Astrocyte of the hippocampus (primary cell): ENCODE results near the gene ELOVL5.
"Not testable (repeated sequence)": the region's sequence is repeated elsewhere in the genome, so short reads cannot be mapped to it uniquely, and the experiment has no call there.

Source experiments
- DNase-seq: peaks from one replicate; pipeline ENCODE4 v3.0.0; 2011; ENCODE audit warnings: low read depth, low spot score

ELOVL5 gene

DNA sequence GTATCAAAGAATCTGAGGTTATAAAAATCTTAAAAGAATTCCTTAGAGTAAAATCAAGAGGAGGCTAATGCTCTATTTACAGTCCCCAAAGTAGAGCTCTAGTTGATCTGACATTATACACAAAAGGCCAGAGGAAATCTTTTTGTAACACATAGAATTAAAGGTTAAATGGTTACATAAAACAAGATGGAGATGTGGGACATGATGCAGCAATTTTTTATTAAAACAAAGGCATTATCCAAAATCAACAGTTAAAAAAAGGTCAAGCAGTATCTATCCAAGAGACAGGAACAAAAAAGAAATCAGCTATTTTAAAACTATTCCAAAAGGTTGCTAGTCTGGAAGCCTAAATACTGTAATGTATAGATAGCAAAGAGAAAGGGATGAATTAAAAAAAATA, 20.4 kb downstream of the ELOVL5 start:
- DNase-seq = no peak

- DNase-seq = no peak
Observed at GRCh38 chr6:53327017-53327395, 21.7 kb downstream of the ELOVL5 start.

DNA sequence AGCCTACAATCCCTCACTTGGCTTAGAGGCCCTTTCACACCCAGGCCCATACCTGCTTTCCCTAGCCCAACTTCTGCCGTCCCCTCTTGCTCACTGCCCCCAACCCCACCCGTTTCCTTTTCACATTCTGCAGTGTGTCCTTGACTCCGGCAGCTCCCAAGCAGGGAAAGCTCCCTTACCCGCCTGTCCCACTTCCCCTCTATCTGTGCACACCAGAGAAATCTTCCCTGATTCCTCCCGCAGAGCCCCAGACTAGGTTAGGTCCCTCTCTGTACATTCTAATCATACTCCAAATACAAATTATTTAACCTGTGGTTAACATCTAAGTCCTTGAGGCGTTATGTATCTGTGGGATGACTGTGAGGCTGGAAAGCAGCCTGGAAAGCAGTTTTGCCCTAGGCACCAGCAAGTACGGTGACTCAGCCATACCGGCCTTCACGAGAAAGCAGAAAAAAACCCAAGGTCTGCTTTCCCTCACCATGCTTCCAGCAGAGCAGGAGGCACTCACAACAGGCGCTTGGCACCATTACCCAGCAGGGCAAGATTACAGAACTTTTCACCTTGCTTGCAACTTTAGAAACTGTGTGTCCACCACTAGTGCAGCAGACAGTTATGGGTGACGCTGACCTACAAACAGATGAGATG, 22.3 kb downstream of the ELOVL5 start:
- peak; percentile 97 for DNase-seq

GRCh38 chr6:53325785-53326184, 23.0 kb downstream of the ELOVL5 start:
- DNase-seq = peak; percentile 35

GRCh38 chr6:53322188-53323029, 26.3 kb downstream of the ELOVL5 start:
- DNase-seq = no peak

- DNase-seq = no peak
Observed at GRCh38 chr6:53321701-53322100, 27.0 kb downstream of the ELOVL5 start.

DNA sequence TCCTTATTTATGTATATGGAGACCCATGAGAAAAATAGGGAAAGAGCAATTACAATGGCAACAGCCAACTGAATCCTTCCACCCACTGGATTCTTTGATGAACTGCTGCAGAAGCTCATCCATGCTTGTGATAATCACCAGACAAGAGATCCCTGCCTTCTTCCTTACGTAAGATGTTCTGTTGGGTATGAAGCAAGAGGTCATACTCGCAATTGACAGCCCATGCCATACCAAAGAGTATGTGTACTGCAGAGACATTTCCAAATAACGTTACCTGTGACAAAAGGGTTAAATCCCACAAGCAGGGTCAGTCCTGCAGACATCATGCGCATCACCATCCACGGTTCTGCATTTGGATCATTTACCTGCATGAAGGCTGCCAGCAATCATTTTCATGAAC, 27.8 kb downstream of the ELOVL5 start:
- no peak for DNase-seq

- no peak for DNase-seq
Observed at GRCh38 chr6:53318429-53318828, 30.3 kb downstream of the ELOVL5 start.

DNA sequence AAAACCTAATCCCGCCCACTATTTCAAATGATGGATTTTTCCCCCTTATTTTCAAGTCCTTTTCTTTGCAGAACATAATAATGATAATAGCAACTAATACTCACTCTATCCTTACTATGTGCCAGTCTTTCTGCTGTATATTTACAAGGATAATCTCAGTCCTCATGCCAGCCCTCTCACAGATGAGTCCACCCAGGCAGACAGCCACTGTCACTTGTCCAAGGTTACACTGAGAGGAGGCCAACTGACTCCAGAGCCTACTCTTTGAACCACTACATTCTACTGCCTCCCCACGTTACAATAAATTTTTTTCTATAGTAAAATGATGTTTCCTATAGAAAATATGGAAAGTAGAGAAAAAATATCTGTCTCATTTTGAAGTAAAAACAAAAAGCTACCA, 30.9 kb downstream of the ELOVL5 start:
- DNase-seq = no peak

GRCh38 chr6:53317299-53317698, 31.5 kb downstream of the ELOVL5 start:
- DNase-seq = not testable (repeated sequence)

GRCh38 chr6:53316142-53316541, 32.6 kb downstream of the ELOVL5 start:
- no peak for DNase-seq

DNA sequence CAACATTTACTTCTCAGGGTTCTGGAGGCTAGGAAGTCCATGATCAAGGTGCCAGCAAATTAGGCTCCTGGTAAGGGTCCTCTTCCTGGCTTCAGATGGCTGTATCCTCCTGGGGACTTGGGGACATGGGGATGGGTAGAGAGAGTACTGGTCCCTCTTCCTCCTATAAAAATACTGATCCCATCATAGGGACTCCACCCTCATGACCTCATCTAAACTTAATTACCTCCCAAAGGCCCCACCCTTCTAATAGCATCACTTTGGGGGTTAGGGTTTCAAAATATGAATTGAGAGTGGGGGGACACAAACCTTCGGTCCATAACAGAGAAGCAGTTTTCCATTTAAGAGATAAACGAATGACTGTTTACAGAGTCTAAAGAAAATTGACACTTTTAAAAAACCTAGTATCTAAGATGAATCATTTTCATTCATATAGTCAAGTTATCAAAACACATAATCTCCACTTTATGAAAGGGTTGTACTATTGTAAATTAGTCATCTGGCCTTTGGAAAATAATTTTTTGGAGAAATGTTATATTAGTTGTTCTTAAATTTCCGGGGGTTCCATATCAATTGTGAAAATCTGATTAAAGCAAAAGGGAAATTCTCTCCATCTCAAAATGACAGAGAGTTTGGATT, 33.5 kb downstream of the ELOVL5 start:
- no peak for DNase-seq

- peak; percentile 75 for DNase-seq
Observed at GRCh38 chr6:53313784-53314400, 34.9 kb downstream of the ELOVL5 start.

DNA sequence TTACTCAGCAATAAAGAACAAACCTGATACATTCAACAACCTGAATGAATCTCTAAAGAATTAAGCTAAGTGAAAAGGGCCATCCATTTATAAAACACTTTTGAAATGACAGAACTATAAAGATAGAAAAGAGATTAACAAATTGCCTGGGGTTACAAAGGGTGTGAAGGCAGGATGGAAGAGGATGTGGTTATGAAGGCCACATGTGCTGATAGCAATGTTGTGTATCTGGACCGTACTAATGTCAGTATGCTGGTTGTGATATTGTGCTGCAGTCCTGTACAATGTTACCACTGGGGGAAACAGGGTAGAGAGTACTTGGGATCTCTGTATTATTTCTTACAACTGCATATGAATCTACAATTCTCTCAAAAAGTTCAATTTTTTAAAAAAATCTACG, 36.4 kb downstream of the ELOVL5 start:
- DNase-seq = no peak

DNA sequence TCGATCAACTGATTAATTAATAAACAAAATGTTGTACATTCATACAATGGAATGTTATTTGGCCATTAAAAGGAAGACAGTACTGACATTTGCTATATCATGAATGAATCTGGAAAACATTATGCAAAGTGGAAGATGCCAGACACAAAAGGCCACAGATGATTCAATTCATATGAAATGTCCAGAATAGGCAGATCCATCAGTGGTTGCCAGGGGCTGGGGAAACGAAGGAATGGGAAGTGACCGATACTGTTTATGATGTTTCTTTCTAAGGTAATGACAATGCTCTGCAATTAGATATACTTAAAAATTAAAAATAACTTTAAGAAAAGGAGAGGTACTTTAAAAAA, 37.2 kb downstream of the ELOVL5 start:
- no peak for DNase-seq

- DNase-seq = no peak
Observed at GRCh38 chr6:53310771-53311585, 37.8 kb downstream of the ELOVL5 start.

DNA sequence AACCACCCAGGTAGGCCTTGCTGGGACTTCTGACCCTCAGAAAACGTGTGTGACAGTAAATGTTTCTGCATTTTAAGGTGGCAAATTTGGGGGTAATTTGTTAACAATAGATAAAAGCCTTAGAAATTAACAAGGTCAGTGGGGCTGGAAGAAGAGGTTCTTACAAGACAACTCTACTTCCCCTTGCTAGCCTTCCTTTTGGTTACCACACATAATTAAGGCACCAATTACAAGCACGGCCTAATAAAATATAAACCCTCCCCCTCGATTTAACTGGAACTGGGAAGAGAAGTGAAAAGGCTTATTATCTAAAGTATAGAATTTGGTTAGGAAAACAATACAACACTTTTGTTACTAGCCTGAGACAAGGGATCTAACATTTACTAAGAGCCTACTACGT, 38.8 kb downstream of the ELOVL5 start:
- no peak for DNase-seq

- peak; percentile 37 for DNase-seq
Observed at GRCh38 chr6:53309059-53309900, 39.5 kb downstream of the ELOVL5 start.

DNA sequence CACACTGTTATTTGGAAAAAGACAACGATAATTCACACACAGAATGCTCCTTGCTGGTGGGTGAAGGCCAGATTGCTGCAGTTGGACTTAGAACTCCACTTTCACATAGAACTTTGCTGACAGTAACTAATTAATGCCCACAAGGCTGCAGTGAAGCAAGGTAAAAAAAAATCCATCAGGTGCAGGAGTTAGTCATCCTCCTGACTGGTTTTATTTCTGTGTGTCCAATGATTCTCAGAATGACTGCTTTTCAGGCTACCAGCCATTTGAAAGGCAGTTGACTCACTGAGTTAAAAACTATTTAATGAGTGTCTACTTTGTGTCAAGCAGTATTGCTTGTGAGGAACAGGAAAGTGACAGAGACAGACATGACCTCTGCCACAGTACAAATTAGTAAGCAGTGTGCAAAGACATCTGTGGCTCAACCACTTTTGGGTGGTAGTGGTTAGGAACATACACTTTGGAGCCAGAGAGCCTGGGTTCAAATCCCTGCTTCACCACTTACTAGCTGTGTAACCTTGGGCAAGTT, 41.9 kb downstream of the ELOVL5 start:
- peak; percentile 50 for DNase-seq

GRCh38 chr6:53306217-53306616, 42.5 kb downstream of the ELOVL5 start:
- DNase-seq = not testable (repeated sequence)
